Purkinje cell (primary cell): ENCODE measurements around the gene DNLZ. TPM values are rescaled to one million over a fixed set of nuclear protein-coding genes. Genes with fewer than 3 reads are reported as not detected.

Experiments used
- polyA plus RNA-seq: library from polyadenylated mRNA; unstranded; fragments of >200 nt; fragmentation: Nextera tagmentation; gene quantifications from 2 replicates; pipeline ENCODE4 v1.2.1, GENCODE V29; 2014

DNLZ gene
- polyA plus RNA-seq = 0.62 and 1.5 TPM in 2 replicates

DNA sequence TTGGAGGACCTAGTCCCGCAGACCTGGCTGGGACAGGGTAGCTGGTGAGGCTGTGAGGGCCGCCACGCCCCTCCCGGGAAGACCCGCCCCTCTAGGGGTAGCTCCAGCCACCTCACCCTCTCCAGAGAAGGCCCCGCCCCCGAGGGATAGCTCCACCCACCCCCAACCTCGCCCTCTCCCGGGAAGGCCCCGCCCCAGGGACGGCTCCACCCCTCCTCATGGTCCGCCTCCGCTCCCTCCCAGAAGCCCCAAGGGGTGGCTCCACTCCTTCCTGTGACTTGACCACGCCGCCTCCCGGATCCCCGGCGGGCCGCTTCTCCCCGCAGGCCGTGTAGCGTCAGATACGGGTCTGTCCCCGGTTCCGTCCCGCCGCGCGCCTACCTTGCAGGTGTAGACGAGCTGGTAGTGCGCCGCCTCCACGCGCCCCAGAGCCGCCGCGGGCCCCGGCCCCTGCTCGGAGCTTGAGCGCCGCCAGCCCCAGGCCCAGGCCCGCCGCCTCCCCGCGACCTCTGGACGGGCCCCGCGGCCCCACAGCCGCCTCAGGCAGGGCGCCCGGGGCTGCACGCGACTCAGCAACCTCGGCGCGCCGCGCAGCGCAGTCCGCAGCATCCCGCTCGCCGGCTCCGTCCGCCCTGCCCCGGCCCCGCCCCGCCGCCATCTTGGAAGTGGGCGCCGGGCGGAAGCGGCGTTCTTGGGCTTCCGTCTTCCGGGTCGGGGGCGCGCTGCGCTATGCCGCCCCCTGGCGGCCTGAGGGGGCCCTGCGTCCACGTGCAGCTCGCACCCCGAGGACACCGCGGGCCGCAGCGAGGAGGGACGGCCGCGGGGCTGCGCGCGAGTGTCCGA lies at the start of gene DNLZ:
Gene DNLZ (minus strand): TSS at position 639 of the 843 bp plus-strand sequence. CDS start 30 bp downstream, at position 609.

DNA sequence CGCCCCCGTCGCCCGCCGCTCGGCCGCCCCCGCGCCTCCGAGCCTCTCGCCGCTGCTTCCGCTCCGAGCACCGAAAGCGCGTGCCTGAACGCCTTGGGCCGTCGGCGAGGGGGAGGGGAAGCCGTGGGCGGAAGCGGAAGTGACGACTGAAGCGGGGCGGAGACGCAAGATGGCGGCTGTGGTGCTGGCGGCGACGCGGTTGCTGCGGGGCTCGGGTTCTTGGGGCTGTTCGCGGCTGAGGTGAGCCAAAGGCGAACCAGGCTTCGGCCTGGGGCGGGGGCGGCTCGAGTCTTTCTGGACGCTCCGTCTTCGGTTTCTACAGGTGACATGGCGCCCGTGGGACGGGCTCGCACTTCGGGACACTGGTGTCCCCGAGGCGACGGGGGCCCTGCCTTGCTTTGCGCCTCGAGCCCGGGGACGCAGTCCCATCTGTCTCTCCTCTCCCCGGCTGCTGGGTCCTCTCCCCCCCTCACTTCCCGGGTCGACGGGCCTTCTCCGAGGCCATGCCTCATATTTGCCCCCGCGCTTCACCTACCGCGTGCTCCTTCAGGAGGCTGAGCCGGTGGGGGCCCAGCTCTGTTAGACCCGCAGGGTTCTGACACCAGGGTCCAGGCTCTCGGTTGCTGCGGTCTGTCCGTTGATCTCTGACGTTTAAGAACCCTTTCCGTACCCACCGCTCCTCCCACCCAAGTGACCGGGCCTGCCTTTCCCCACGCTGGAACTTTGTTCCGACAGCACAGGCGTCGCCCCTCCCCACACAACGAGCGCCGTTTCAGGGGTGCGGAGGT lies 47.1 kb upstream of the DNLZ start, which contains the start of the genes ENTR1 and PMPCA:
Gene ENTR1 (minus strand): TSS at position 115 of the 788 bp plus-strand sequence. CDS start 217 bp downstream, outside the sequence.
Gene PMPCA (plus strand): TSS at position 159 of the 788 bp plus-strand sequence. CDS start 11 bp downstream, at position 170.

DNA sequence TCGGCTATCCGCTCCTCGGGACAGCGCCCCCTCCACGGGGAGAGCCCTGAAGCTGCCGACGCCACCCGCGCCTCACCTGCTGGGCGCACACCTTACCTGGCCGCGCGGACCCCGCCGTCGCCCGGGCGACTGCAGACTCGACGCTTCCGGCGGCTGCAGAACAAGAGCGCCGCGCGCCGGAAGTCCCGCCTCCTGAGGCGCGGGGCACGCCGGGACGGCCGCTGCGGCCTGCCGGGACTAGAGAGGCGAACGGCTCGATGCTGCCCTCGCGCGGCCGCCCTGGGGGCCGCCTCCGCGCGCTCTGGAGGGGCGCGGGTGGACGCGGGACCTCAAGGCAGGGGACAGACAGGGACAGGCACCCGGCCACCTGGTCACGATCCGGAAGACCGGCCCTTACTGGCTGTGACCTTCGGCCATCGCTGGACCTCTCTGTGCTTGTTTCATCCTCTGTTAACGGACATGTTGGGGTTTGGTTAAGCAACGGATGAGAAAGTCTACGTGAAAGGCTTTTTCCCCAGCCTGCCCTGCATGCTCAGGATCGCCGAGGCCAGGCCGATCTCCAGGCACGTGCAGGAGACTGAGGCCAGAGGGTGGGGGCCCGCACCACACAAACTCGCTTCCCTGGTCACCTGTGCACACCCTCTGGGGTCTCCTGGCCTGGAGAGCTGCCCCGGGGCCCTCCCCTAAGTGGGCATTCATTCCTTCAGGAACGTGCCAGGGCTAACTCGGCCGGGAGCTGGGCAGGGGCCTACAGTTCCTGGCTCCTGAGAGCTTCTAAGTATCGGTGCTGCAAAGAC lies 36.7 kb upstream of the DNLZ start, which contains the start of gene SNAPC4:
Gene SNAPC4 (minus strand): TSS at position 133 of the 797 bp plus-strand sequence. CDS start 1,742 bp downstream, outside the sequence.

DNA sequence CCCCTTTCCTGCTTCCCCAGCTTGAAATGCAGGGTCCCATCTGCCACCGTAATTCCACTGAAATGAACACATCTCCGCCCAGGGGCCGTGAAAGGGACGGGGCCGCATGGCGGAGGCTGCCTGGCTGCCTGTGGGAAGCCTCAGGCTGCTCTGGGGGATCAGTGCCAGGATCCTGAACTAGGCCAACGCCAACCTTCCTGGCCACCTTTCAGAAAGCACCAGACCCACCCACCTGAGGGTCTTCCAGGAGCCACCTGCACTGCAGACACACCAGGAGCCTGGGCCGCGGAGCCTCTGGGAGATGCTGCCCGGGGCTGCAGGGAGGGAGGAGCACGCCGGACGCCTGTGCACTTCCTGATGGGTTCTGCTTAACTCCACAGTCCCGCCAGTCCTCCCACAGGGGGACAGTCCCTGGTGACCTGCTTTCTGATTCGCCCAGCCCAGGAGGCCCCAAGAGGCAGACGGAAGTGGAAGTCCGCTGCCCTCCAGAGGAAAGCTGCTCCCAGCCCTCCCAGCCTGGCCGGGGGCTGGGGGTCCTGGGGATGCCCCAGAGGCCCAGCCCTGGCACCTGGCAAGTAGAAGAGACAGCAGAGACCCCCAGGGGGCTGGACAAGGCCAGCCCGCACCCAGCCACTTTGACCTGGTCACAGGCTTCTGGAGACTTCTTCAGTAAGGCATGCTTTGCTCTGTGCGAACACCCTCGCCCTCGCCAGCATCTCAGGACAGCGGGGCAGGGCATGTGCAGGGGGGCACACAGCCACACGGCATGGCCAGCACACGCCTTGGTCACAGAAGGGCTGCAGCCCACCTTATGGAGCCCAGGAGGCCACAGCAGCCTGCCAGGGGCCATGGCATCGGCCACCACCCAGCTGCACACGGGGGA lies 10.0 kb upstream of the DNLZ start, which contains the start of gene CARD9:
Gene CARD9 (minus strand): TSS at position 370 of the 883 bp plus-strand sequence. CDS start 1,591 bp downstream, outside the sequence.

DNA sequence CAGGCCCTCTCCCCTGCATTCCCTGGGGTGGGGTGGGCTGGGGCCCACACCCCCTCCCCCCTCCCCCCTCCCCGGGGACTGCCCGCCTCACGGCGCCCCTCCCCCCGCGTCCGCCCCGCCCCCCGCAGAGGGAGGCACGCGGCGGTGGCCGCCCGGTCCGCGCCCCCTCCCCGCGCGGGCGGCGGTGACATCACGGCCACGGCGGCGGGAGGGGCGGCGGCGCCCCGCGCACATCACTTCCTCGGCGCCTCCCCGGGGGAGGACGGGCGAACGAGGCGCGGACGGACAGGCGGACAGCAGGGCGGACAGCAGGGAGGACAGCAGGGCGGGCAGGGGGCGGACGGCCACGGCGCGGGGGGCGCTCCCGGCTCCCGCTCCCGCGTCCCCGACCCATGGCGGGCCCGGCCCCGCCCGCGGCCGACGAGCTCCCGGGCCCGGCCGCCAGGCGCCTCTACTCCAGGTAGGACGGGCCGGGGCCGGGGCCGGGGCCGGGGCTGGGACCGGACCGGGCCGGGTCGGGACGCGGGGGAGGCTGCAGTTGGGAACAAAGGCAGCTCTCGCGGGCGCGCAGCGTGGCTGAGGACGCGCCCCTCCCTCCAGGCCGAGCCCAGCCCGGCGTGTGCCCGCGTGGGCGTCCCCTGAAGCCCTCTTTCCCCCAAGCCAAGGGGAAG lies 36.1 kb downstream of the DNLZ start, which contains the start of gene GPSM1:
Gene GPSM1 (plus strand): TSS at position 236 of the 671 bp plus-strand sequence. CDS start 157 bp downstream, at position 393.

Other genes with a start within 250 kb of the DNLZ start
- 0.36 and 0.52 TPM in 2 replicates for gene TMEM250, start 244.9 kb downstream of the DNLZ start, polyA plus RNA-seq
- not detected in 2 replicates for gene LHX3, start 158.6 kb downstream of the DNLZ start, polyA plus RNA-seq
- 4.1 and 6.8 TPM in 2 replicates for gene QSOX2, start 117.9 kb downstream of the DNLZ start, polyA plus RNA-seq
- gene CCDC187, start 59.6 kb downstream of the DNLZ start, polyA plus RNA-seq = not detected in 2 replicates
- 1.1 TPM in 1 of 2 replicates, not detected in the other for gene GPSM1, start 36.2 kb downstream of the DNLZ start, polyA plus RNA-seq
- not detected in 2 replicates for gene CARD9, start 9.9 kb upstream of the DNLZ start, polyA plus RNA-seq
- 0.55 and 0.71 TPM in 2 replicates for gene SNAPC4, start 36.4 kb upstream of the DNLZ start, polyA plus RNA-seq
- gene ENTR1, start 46.9 kb upstream of the DNLZ start, polyA plus RNA-seq = 0.69 and 3.4 TPM in 2 replicates
- gene PMPCA, start 46.9 kb upstream of the DNLZ start, polyA plus RNA-seq = 7.9 and 11.1 TPM in 2 replicates
- gene INPP5E, start 76.1 kb upstream of the DNLZ start, polyA plus RNA-seq = 0.38 and 1.9 TPM in 2 replicates
- gene SEC16A, start 119.3 kb upstream of the DNLZ start, polyA plus RNA-seq = 8.1 and 10.7 TPM in 2 replicates
- gene NOTCH1, start 182.3 kb upstream of the DNLZ start, polyA plus RNA-seq = 0.03 and 0.08 TPM in 2 replicates